HG02759 (cell line): Measurements from ENCODE around the gene SMLR1.
"Not testable (repeated sequence)": the region's sequence is repeated elsewhere in the genome, so short reads cannot be mapped to it uniquely, and the experiment has no call there.

Experiments used
- ATAC-seq: cut with Tn5 transposase; IDR thresholded peaks from one replicate; pipeline ENCODE4 v1.9.1; 2021; ENCODE audit warnings: mild to moderate bottlenecking, moderate library complexity; ENCODE audit not compliant: unreplicated experiment

The SMLR1 gene

GRCh38 chr6:130827247-130828149 is at the start of gene SMLR1:
TSS of gene SMLR1 (plus strand) at chr6:130827406. CDS start at chr6:130827414, 8 bp downstream.
- ATAC-seq: no peak

GRCh38 chr6:130778946-130779657 is 48.1 kb upstream of the SMLR1 start:
- ATAC-seq: no peak

- ATAC-seq: no peak
Measured at GRCh38 chr6:130779658-130780033, 47.6 kb upstream of the SMLR1 start.

GRCh38 chr6:130780122-130780521 is 47.1 kb upstream of the SMLR1 start:
- no peak for ATAC-seq

GRCh38 chr6:130781557-130781956 is 45.6 kb upstream of the SMLR1 start:
- ATAC-seq: no peak

GRCh38 chr6:130783416-130784107 is 43.6 kb upstream of the SMLR1 start:
- ATAC-seq: no peak

GRCh38 chr6:130787726-130788500 is 39.3 kb upstream of the SMLR1 start:
- no peak for ATAC-seq

GRCh38 chr6:130788954-130789353 is 38.3 kb upstream of the SMLR1 start:
- ATAC-seq: no peak

- ATAC-seq: no peak
Measured at GRCh38 chr6:130794010-130794697, 33.1 kb upstream of the SMLR1 start.

- ATAC-seq: no peak
Measured at GRCh38 chr6:130794738-130795137, 32.5 kb upstream of the SMLR1 start.

GRCh38 chr6:130796313-130796905 is 30.8 kb upstream of the SMLR1 start:
- ATAC-seq: no peak

GRCh38 chr6:130797061-130797460 is 30.1 kb upstream of the SMLR1 start:
- no peak for ATAC-seq

- not testable (repeated sequence) for ATAC-seq
Measured at GRCh38 chr6:130801368-130801767, 25.8 kb upstream of the SMLR1 start.

- ATAC-seq: no peak
Measured at GRCh38 chr6:130810307-130811030, 16.7 kb upstream of the SMLR1 start.

GRCh38 chr6:130811932-130812331 is 15.3 kb upstream of the SMLR1 start:
- ATAC-seq: no peak

GRCh38 chr6:130814506-130814905 is 12.7 kb upstream of the SMLR1 start:
- no peak for ATAC-seq

- ATAC-seq: no peak
Measured at GRCh38 chr6:130815200-130816071, 11.8 kb upstream of the SMLR1 start.

GRCh38 chr6:130822736-130823135 is 4.5 kb upstream of the SMLR1 start:
- no peak for ATAC-seq
